Activated naive CD4-positive, alpha-beta T cell treated with anti-CD3 and anti-CD28 coated beads for 36 hours (primary cell): ENCODE data around the gene RC3H1. TPM values are rescaled to one million over a fixed set of nuclear protein-coding genes. Genes with fewer than 3 reads are reported as not detected.

Experiments
- CTCF ChIA-PET: fragments of 350-600 bp; sonication (Branson Sonifier 250); formaldehyde crosslinking; loops from one replicate; lab custom pipeline; 2021; ENCODE audit warnings: antibody characterized with exemption; lab: Charles Lee
- DNase-seq: peaks from one replicate; pipeline ENCODE4 v3.0.0-alpha.2; 2020
- H3K27ac Mint-ChIP-seq: one replicate; pipeline ENCODE4 v1.8.0; 2021; ENCODE audit warnings: mild to moderate bottlenecking, mixed read lengths
- H3K27me3 Mint-ChIP-seq: one replicate; pipeline ENCODE4 v1.8.0; 2021; ENCODE audit warnings: low read depth, mixed read lengths
- H3K36me3 Mint-ChIP-seq: one replicate; pipeline ENCODE4 v1.8.0; 2021; ENCODE audit warnings: low read depth, mixed read lengths
- H3K4me1 Mint-ChIP-seq: one replicate; pipeline ENCODE4 v1.8.0; 2021; ENCODE audit warnings: low read depth, mixed read lengths
- H3K4me3 Mint-ChIP-seq: one replicate; pipeline ENCODE4 v1.8.0; 2021; ENCODE audit warnings: mild to moderate bottlenecking, moderate library complexity, mixed read lengths
- H3K9me3 Mint-ChIP-seq: one replicate; pipeline ENCODE4 v1.8.0; 2021; ENCODE audit warnings: mixed read lengths
- intact Hi-C: fragments of 100-400 bp; cut with micrococcal nuclease; formaldehyde crosslinking; loops from one replicate; pipeline ENCODE4 v1.15.1; 2023
- total RNA-seq, 2 experiments: library from RNA; stranded (reverse); gene quantifications; one replicate each; pipeline ENCODE4 v1.2.3, GENCODE V29; 2021

Gene RC3H1
- total RNA-seq, 2 experiments from 2014 or later = 24.2 to 27.1 TPM

GRCh38 chr1:173894189-173894588, 128.0 kb downstream of the RC3H1 start:
- DNase-seq = no peak
- H3K27me3 Mint-ChIP-seq = no peaks in the 10 kb centered on the region
- CTCF ChIA-PET = no interaction called here
- intact Hi-C loops = no loop called here
- no peak overlapping the region for H3K27ac Mint-ChIP-seq
- peaks cover 1% of the 10 kb centered on the region for H3K4me1 Mint-ChIP-seq
- H3K36me3 Mint-ChIP-seq = peaks cover 12% of the 10 kb centered on the region
- H3K4me3 Mint-ChIP-seq = no peak overlapping the region
- H3K9me3 Mint-ChIP-seq = no peaks in the 10 kb centered on the region

DNA sequence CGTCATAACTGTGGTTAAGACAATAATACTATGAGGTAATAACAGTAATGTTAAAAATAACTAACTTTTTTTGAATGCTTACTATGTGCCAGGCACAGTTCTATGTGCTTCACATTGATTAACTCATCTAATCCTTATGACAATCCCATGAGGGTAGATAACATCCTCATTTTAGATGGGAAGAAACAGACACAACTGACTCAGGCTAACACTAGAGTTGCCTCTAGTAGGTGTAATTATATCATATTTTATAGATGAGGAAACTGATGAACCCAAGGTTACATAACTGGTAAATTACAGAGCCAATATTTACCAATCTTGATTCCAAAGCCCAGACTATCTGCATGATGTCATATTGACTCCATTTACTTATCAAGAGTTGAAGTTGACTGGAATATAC, 128.5 kb downstream of the RC3H1 start:
- intact Hi-C loops = no loop called here
- H3K4me1 Mint-ChIP-seq = no peaks in the 10 kb centered on the region

DNA sequence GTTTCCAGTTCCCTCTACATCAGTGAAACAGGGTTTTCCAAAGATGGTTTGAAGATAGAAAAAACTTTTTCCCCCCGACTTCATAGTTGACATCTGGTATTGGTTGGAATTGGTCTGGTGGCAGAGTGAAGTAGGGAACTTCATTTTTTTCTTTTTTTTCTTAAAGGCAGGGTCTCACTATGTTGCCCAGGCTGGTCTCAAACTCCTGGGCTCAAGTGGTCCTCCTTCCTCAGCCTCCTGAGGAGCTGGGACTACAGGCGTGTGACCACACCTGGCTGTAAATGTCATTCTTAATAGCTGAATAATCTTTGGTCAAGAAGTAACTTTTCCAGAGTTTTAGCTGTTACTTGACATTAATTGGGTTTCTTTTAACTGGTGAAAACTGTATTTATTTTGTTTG, 132.3 kb downstream of the RC3H1 start:
- Mint-ChIP-seq H3K36me3 (peaks cover 29% of the 10 kb centered on the region), H3K27ac (no peak overlapping the region), H3K9me3 (no peaks in the 10 kb centered on the region), H3K4me1 (peaks cover 22% of the 10 kb centered on the region), H3K27me3 (no peaks in the 10 kb centered on the region), H3K4me3 (no peak overlapping the region)
- intact Hi-C loops = no loop called here
- DNase-seq = no peak
- CTCF ChIA-PET = interaction anchor here (1.2 kb wide), 1 partner anchor 12 kb away, joined by 3 read pairs; no protein-coding TSS in a partner anchor

More for the DNA sequence above, 128.5 kb downstream of the RC3H1 start:
- Mint-ChIP-seq H3K27ac (no peak overlapping the region), H3K36me3 (peaks cover 12% of the 10 kb centered on the region), H3K27me3 (no peaks in the 10 kb centered on the region), H3K4me3 (no peak overlapping the region), H3K9me3 (no peaks in the 10 kb centered on the region)
- CTCF ChIA-PET = interaction anchor here (1.1 kb wide), 1 partner anchor 16 kb away, joined by 3 read pairs; no protein-coding TSS in a partner anchor
- DNase-seq = no peak

GRCh38 chr1:173888749-173889148, 133.4 kb downstream of the RC3H1 start:
- H3K27me3 Mint-ChIP-seq = no peaks in the 10 kb centered on the region
- CTCF ChIA-PET = interaction anchor here (0.5 to 1.2 kb wide), 2 partner anchors 10 to 20 kb away, joined by 3 to 5 read pairs; partner anchors contain the start of gene ZBTB37
- peaks cover 22% of the 10 kb centered on the region for H3K4me1 Mint-ChIP-seq
- no peak overlapping the region for H3K4me3 Mint-ChIP-seq
- DNase-seq = no peak
- intact Hi-C loops = no loop called here
- H3K27ac Mint-ChIP-seq = no peak overlapping the region
- peaks cover 27% of the 10 kb centered on the region for H3K36me3 Mint-ChIP-seq
- no peaks in the 10 kb centered on the region for H3K9me3 Mint-ChIP-seq

GRCh38 chr1:173887627-173888026, 134.5 kb downstream of the RC3H1 start:
- Mint-ChIP-seq H3K27ac (no peak overlapping the region), H3K27me3 (no peaks in the 10 kb centered on the region), H3K9me3 (no peaks in the 10 kb centered on the region), H3K36me3 (peaks cover 24% of the 10 kb centered on the region), H3K4me3 (no peak overlapping the region), H3K4me1 (peaks cover 22% of the 10 kb centered on the region)
- no peak for DNase-seq
- CTCF ChIA-PET = interaction anchor here (0.6 to 1.0 kb wide), 2 partner anchors 93 to 410 kb away, joined by 3 to 4 read pairs; no protein-coding TSS in a partner anchor
- intact Hi-C loops = no loop called here

GRCh38 chr1:173886746-173887611, 135.2 kb downstream of the RC3H1 start:
- Mint-ChIP-seq H3K27ac (no peak overlapping the region), H3K27me3 (no peaks in the 10 kb centered on the region), H3K4me3 (no peak overlapping the region), H3K36me3 (peaks cover 23% of the 10 kb centered on the region), H3K9me3 (no peaks in the 10 kb centered on the region), H3K4me1 (peaks cover 22% of the 10 kb centered on the region)
- CTCF ChIA-PET = interaction anchor here (0.6 to 1.0 kb wide), 2 partner anchors 92 to 409 kb away, joined by 3 to 4 read pairs; no protein-coding TSS in a partner anchor
- intact Hi-C loops = no loop called here
- no peak for DNase-seq

DNA sequence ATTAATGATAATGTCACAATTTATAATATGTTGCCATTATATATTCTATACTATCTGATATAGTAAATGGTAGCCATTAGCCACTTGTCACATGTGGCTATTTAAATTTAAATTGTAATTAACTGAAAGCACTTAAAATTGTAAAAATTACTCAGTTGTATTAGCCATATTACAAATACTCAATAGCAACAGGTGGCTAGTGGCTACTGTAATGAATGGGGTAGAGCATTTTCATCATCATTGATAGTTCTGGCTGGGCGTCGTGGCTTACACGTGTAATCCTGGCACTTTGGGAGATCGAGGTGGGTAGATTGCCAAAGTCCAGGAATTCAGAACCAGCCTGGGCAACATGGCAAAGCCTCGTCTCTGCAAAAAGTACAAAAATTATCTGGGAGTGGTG, 137.5 kb downstream of the RC3H1 start:
- Mint-ChIP-seq H3K9me3 (no peaks in the 10 kb centered on the region), H3K36me3 (peaks cover 23% of the 10 kb centered on the region), H3K27ac (no peak overlapping the region), H3K27me3 (no peaks in the 10 kb centered on the region), H3K4me1 (peaks cover 22% of the 10 kb centered on the region), H3K4me3 (no peak overlapping the region)
- CTCF ChIA-PET = no interaction called here
- intact Hi-C loops = no loop called here
- no peak for DNase-seq

Other genes starting within 250 kb of the RC3H1 start
- 10 to 100 TPM; 42.7 to 44.1 TPM for gene DARS2, start 197.7 kb downstream of the RC3H1 start, total RNA-seq
- gene CENPL, start 197.5 kb downstream of the RC3H1 start, total RNA-seq = 10 to 100 TPM; 31.1 to 31.9 TPM
- 1,000 to 10,000 TPM; 1,367 to 1,374 TPM for gene GAS5, start 154.4 kb downstream of the RC3H1 start, total RNA-seq
- 1 to 10 TPM; 8.1 to 9.0 TPM for gene ZBTB37, start 154.0 kb downstream of the RC3H1 start, total RNA-seq
- not detected for gene SERPINC1, start 105.0 kb downstream of the RC3H1 start, total RNA-seq
- gene RABGAP1L, start 137.2 kb upstream of the RC3H1 start, total RNA-seq = 10 to 100 TPM; 16.6 TPM